ENCODE measurements around the gene SLC22A23.

SLC22A23 gene

GRCh38 chr6:3456395-3456897 lies 404 bp downstream of the SLC22A23 start:
- ChIA-PET POLR2A (interaction anchor here (1.0 kb wide), 1 partner anchor 16 kb away, joined by 4 read pairs; no protein-coding TSS in a partner anchor), CTCF (interaction anchor here (0.8 to 0.9 kb wide), 2 partner anchors 15 to 34 kb away, joined by 3 read pairs; no protein-coding TSS in a partner anchor)
- DNase-seq (ENCODE audit: extremely low spot score) = peak; percentile 47
- no peak for TF ChIP-seq NFRKB (IDR thresholded peaks at IDR 0.05)
- no peak for TF ChIP-seq TARDBP (IDR thresholded peaks at IDR 0.05)
- no peak for TF ChIP-seq SUZ12 (IDR thresholded peaks at IDR 0.05)
- no peak for TF ChIP-seq HDGF (IDR thresholded peaks at IDR 0.05; ENCODE audit: borderline replicate concordance)
- TF ChIP-seq FOXM1 (IDR thresholded peaks at IDR 0.05; ENCODE audit: borderline replicate concordance) = no peak

GRCh38 chr6:3455569-3456394 lies 1.1 kb downstream of the SLC22A23 start:
- POLR2A ChIA-PET = no interaction called here
- TF ChIP-seq ARNT (IDR thresholded peaks at IDR 0.05) (no peak), BHLHE40 (IDR thresholded peaks at IDR 0.05; ENCODE audit: borderline replicate concordance) (no peak), LEF1 (IDR thresholded peaks at IDR 0.05; ENCODE audit: borderline replicate concordance) (no peak), FOXM1 (IDR thresholded peaks at IDR 0.05; ENCODE audit: borderline replicate concordance) (no peak)
- CTCF ChIA-PET = interaction anchor here (0.8 to 2.5 kb wide), 2 partner anchors 12 to 34 kb away, joined by 3 to 8 read pairs; no protein-coding TSS in a partner anchor
- peak; percentile 32 for DNase-seq (ENCODE audit: extremely low spot score)

GRCh38 chr6:3455147-3455568 lies 1.7 kb downstream of the SLC22A23 start:
- POLR2A ChIA-PET = no interaction called here
- DNase-seq (ENCODE audit: extremely low spot score) = no peak

GRCh38 chr6:3454273-3455010 lies 2.4 kb downstream of the SLC22A23 start:
- DNase-seq (ENCODE audit: extremely low spot score) = no peak
- TF ChIP-seq SP1 (IDR thresholded peaks at IDR 0.05) (no peak), PKNOX1 (IDR thresholded peaks at IDR 0.05) (no peak), FOXM1 (IDR thresholded peaks at IDR 0.05; ENCODE audit: borderline replicate concordance) (no peak)
- ChIA-PET POLR2A (no interaction called here), CTCF (interaction anchor here (0.6 to 2.5 kb wide), 5 partner anchors 11 to 1805 kb away, joined by 3 to 8 read pairs (median 4); no protein-coding TSS in a partner anchor)

More at GRCh38 chr6:3455147-3455568, 1.7 kb downstream of the SLC22A23 start:
- TF ChIP-seq NFRKB (IDR thresholded peaks at IDR 0.05) (no peak), LEF1 (IDR thresholded peaks at IDR 0.05; ENCODE audit: borderline replicate concordance) (no peak), TARDBP (IDR thresholded peaks at IDR 0.05) (no peak), HDGF (IDR thresholded peaks at IDR 0.05; ENCODE audit: borderline replicate concordance) (no peak), CTBP1 (IDR thresholded peaks at IDR 0.05; ENCODE audit: borderline replicate concordance) (no peak), FOXM1 (IDR thresholded peaks at IDR 0.05; ENCODE audit: borderline replicate concordance) (no peak), ELF4 (IDR thresholded peaks at IDR 0.05) (no peak), SP1 (IDR thresholded peaks at IDR 0.05) (no peak), L3MBTL2 (conservative IDR thresholded peaks at IDR 0.05) (no peak), ARNT (IDR thresholded peaks at IDR 0.05) (no peak), BHLHE40 (IDR thresholded peaks at IDR 0.05; ENCODE audit: borderline replicate concordance) (no peak), FOXK2 (IDR thresholded peaks at IDR 0.05) (no peak), PKNOX1 (IDR thresholded peaks at IDR 0.05) (no peak), FOXA1 (IDR thresholded peaks at IDR 0.05) (no peak), SUZ12 (IDR thresholded peaks at IDR 0.05) (no peak), ZNF384 (IDR thresholded peaks at IDR 0.05) (no peak)
- CTCF ChIA-PET = interaction anchor here (0.6 to 2.5 kb wide), 3 partner anchors 11 to 74 kb away, joined by 3 to 8 read pairs (median 4); no protein-coding TSS in a partner anchor

GRCh38 chr6:3453413-3454272 lies 3.2 kb downstream of the SLC22A23 start:
- ChIA-PET CTCF (interaction anchor here (0.6 to 2.5 kb wide), 3 partner anchors 10 to 1804 kb away, joined by 3 to 8 read pairs (median 4); no protein-coding TSS in a partner anchor), POLR2A (interaction anchor here (1.0 to 1.4 kb wide), 2 partner anchors 12 to 14 kb away, joined by 3 read pairs; no protein-coding TSS in a partner anchor)
- no peak for DNase-seq (ENCODE audit: extremely low spot score)
- TF ChIP-seq FOXA1 (IDR thresholded peaks at IDR 0.05) = no peak
- no peak for TF ChIP-seq SUZ12 (IDR thresholded peaks at IDR 0.05)
- no peak for TF ChIP-seq ARNT (IDR thresholded peaks at IDR 0.05)
- no peak for TF ChIP-seq FOXK2 (IDR thresholded peaks at IDR 0.05)
- TF ChIP-seq SP1 (IDR thresholded peaks at IDR 0.05) = no peak
- no peak for TF ChIP-seq CTBP1 (IDR thresholded peaks at IDR 0.05; ENCODE audit: borderline replicate concordance)
- no peak for TF ChIP-seq PKNOX1 (IDR thresholded peaks at IDR 0.05)
- TF ChIP-seq NFRKB (IDR thresholded peaks at IDR 0.05) = no peak
- TF ChIP-seq TARDBP (IDR thresholded peaks at IDR 0.05) = no peak
- TF ChIP-seq ZNF384 (IDR thresholded peaks at IDR 0.05) = no peak
- no peak for TF ChIP-seq LEF1 (IDR thresholded peaks at IDR 0.05; ENCODE audit: borderline replicate concordance)
- TF ChIP-seq HDGF (IDR thresholded peaks at IDR 0.05; ENCODE audit: borderline replicate concordance) = no peak

Measured in HEK293T (cell line).